Chondrocyte (in vitro differentiated cells): ENCODE measurements around the gene METTL25B. TPM values are rescaled to one million over a fixed set of nuclear protein-coding genes. Genes with fewer than 3 reads are reported as not detected.
A peak's percentile ranks its signal among the peaks of the same experiment; 100 is the strongest.

Experiments used
- DNase-seq: peaks from one replicate; pipeline ENCODE4 v3.0.0; 2021; ENCODE audit warnings: mixed read lengths, low spot score
- H3K27ac Mint-ChIP-seq: one replicate; pipeline ENCODE4 v1.8.0; 2021; ENCODE audit warnings: mild to moderate bottlenecking, moderate library complexity, mixed read lengths; ENCODE audit not compliant: unreplicated experiment
- H3K27me3 Mint-ChIP-seq: 2 replicates; pipeline ENCODE4 v1.8.0; 2021; ENCODE audit warnings: low read depth, mixed read lengths
- H3K36me3 Mint-ChIP-seq: 2 replicates; pipeline ENCODE4 v1.8.0; 2021; ENCODE audit warnings: low read depth, mixed read lengths
- H3K4me1 Mint-ChIP-seq: 2 replicates; pipeline ENCODE4 v1.8.0; 2021; ENCODE audit warnings: low read depth, mild to moderate bottlenecking, mixed read lengths
- H3K4me3 Mint-ChIP-seq: one replicate; pipeline ENCODE4 v1.8.0; 2021; ENCODE audit warnings: mild to moderate bottlenecking, moderate library complexity, mixed read lengths; ENCODE audit not compliant: unreplicated experiment
- H3K9me3 Mint-ChIP-seq: 2 replicates; pipeline ENCODE4 v1.8.0; 2021; ENCODE audit warnings: low read depth, mixed read lengths
- total RNA-seq: library from RNA; stranded (reverse); gene quantifications from 3 replicates; pipeline ENCODE4 v1.2.1, GENCODE V29; 2021
- TF ChIP-seq, protein P1 (sequence below): fragments of 200-600 bp; sonication (generic); IDR thresholded peaks from 2 replicates; pipeline ENCODE4 v1.5.0; 2021; ENCODE audit warnings: antibody characterized with exemption, mild to moderate bottlenecking, moderate library complexity

The METTL25B gene
- total RNA-seq, 1 donor from 2014 or later: 11.4 TPM

- no peaks in the 10 kb centered on the region for H3K9me3 Mint-ChIP-seq
- peak overlapping the region; percentile 64 for H3K4me3 Mint-ChIP-seq
- no peak for DNase-seq
- peaks cover 50% of the 10 kb centered on the region for H3K4me1 Mint-ChIP-seq
- H3K27me3 Mint-ChIP-seq: peaks cover 5% of the 10 kb centered on the region
- peak overlapping the region; percentile 45 for H3K27ac Mint-ChIP-seq
- TF ChIP-seq, protein P1, sequence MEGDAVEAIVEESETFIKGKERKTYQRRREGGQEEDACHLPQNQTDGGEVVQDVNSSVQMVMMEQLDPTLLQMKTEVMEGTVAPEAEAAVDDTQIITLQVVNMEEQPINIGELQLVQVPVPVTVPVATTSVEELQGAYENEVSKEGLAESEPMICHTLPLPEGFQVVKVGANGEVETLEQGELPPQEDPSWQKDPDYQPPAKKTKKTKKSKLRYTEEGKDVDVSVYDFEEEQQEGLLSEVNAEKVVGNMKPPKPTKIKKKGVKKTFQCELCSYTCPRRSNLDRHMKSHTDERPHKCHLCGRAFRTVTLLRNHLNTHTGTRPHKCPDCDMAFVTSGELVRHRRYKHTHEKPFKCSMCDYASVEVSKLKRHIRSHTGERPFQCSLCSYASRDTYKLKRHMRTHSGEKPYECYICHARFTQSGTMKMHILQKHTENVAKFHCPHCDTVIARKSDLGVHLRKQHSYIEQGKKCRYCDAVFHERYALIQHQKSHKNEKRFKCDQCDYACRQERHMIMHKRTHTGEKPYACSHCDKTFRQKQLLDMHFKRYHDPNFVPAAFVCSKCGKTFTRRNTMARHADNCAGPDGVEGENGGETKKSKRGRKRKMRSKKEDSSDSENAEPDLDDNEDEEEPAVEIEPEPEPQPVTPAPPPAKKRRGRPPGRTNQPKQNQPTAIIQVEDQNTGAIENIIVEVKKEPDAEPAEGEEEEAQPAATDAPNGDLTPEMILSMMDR: peak; percentile 90
- no peaks in the 10 kb centered on the region for H3K36me3 Mint-ChIP-seq
Measured at GRCh38 chr1:156689035-156689952, 39.0 kb upstream of the METTL25B start.

DNA sequence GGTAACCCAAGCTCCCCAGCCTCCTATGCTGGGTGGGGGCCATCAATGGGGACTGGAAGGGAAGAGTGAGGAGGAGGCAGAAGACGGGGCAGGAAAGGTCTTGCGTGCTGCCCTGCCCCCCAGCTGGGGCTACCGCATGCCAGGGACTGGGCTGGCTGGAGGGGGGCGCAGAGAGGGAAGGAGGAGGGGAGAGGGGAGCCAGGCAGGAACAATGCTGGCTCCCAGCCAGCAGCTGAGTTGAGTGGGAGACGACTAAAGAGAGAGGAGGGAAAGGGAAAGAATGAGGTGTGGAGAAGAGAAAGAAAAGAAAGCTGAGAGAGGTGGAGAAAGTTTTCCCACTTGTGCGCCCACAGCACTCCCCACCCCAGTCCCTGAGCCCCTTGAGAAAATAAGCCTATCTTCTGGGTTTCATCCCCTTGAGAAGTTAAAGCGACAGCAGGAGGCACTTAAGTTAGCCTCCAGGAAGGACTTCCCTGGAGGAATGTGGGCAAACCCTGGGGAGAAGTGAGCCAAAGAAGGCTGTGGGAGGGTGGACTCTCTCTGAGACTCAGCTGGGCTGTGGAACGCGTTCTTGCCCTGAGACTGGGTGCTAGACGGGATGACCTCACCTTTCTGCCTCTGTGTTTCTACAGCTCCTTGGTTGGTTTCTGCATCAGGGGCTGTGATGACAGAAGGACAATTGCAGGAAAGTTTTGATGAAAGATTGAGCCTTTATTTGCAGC lies 38.2 kb upstream of the METTL25B start:
- H3K9me3 Mint-ChIP-seq: no peaks in the 10 kb centered on the region
- DNase-seq: no peak
- H3K36me3 Mint-ChIP-seq: no peaks in the 10 kb centered on the region
- H3K4me3 Mint-ChIP-seq: peak overlapping the region; percentile 64
- H3K27ac Mint-ChIP-seq: no peak overlapping the region
- H3K27me3 Mint-ChIP-seq: peaks cover 1% of the 10 kb centered on the region
- TF ChIP-seq, protein P1: no peak
- peaks cover 54% of the 10 kb centered on the region for H3K4me1 Mint-ChIP-seq

DNA sequence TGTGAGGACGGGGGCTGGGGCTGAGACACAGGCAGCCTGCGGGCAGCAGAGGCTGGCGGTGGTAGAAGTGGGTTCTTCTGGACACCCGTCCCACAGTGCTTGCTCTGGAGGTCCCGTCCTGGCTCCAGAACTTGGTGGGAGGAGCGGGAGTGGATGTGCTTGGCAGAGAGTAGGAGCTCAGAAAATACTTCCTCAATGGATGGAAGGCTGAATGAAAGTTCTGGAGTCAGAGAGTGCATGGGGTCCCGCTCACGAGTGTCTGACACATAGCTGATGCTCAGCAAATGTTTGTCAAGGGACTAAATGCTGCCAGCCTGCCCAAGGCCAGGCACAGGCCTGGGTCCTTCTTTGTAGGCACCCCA lies 37.6 kb upstream of the METTL25B start:
- H3K4me3 Mint-ChIP-seq: no peak overlapping the region
- peaks cover 54% of the 10 kb centered on the region for H3K4me1 Mint-ChIP-seq
- H3K27ac Mint-ChIP-seq: no peak overlapping the region
- TF ChIP-seq, protein P1: no peak
- no peaks in the 10 kb centered on the region for H3K9me3 Mint-ChIP-seq
- no peak for DNase-seq
- no peaks in the 10 kb centered on the region for H3K36me3 Mint-ChIP-seq
- peaks cover 1% of the 10 kb centered on the region for H3K27me3 Mint-ChIP-seq

GRCh38 chr1:156691191-156691590 lies 37.1 kb upstream of the METTL25B start:
- Mint-ChIP-seq H3K9me3 (no peaks in the 10 kb centered on the region), H3K4me1 (peaks cover 54% of the 10 kb centered on the region), H3K27ac (no peak overlapping the region), H3K36me3 (no peaks in the 10 kb centered on the region), H3K4me3 (no peak overlapping the region), H3K27me3 (peaks cover 1% of the 10 kb centered on the region)
- no peak for DNase-seq
- TF ChIP-seq, protein P1: no peak

DNA sequence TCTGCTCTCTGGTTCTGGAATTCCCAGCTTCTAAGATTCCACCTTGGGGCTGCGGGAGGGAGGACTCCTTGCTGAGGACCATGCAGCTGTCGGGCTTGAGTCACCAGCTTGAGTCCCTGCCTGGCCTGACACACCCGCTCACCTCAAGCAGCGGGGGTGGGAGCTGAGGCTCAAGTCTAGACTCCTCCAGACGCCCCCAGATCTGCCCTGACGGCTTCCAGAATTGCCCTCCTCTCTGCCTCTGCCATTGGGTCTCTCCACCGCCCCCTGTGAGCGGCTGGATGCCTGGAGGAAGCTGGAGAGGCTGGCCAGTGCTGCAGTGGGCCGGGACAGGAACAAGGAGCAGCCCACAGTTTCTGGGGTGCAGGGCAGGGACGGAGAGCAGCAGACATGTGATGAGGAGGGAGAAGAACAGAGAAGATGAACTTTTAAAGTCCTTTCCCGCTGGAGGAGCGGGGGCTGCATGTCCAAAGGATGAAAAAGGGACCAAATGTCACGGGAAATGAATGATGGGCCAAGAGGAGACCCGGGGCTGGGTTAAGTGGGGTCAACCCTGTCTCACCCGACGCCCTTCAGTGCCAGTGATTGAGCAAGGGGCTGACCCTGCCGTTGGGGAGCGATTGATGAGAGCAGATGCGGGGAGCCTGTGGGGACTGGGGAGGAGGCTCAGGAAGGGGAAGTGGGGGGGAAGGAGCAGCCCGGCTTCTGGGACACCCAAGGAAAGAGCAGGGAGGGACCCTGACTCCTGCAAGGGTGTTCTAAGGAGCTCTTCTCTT lies 36.4 kb upstream of the METTL25B start:
- no peaks in the 10 kb centered on the region for H3K9me3 Mint-ChIP-seq
- no peaks in the 10 kb centered on the region for H3K36me3 Mint-ChIP-seq
- no peak for DNase-seq
- H3K4me3 Mint-ChIP-seq: no peak overlapping the region
- TF ChIP-seq, protein P1: peak; percentile 43
- peaks cover 1% of the 10 kb centered on the region for H3K27me3 Mint-ChIP-seq
- H3K4me1 Mint-ChIP-seq: peaks cover 54% of the 10 kb centered on the region
- H3K27ac Mint-ChIP-seq: no peak overlapping the region
